Stimulated activated CD8-positive, alpha-beta memory T cell treated with anti-CD3 and anti-CD28 coated beads, Interleukin-7, amount 100 ng/mL, for 24 hours (primary cell): ENCODE measurements around the gene KCNG2.
"Not testable (repeated sequence)": the region's sequence is repeated elsewhere in the genome, so short reads cannot be mapped to it uniquely, and the experiment has no call there.

Experiments
- DNase-seq: peaks from one replicate; pipeline ENCODE4 v3.0.0-alpha.2; 2020; ENCODE audit warnings: low read depth

The KCNG2 gene, protein sequence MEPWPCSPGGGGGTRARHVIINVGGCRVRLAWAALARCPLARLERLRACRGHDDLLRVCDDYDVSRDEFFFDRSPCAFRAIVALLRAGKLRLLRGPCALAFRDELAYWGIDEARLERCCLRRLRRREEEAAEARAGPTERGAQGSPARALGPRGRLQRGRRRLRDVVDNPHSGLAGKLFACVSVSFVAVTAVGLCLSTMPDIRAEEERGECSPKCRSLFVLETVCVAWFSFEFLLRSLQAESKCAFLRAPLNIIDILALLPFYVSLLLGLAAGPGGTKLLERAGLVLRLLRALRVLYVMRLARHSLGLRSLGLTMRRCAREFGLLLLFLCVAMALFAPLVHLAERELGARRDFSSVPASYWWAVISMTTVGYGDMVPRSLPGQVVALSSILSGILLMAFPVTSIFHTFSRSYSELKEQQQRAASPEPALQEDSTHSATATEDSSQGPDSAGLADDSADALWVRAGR

GRCh38 chr18:79797518-79798345, at the start of gene KCNG2:
Gene KCNG2, plus strand, starts transcription at chr18:79797938. Its CDS starts 65,730 bp downstream, at chr18:79863668.
- no peak for DNase-seq

DNA sequence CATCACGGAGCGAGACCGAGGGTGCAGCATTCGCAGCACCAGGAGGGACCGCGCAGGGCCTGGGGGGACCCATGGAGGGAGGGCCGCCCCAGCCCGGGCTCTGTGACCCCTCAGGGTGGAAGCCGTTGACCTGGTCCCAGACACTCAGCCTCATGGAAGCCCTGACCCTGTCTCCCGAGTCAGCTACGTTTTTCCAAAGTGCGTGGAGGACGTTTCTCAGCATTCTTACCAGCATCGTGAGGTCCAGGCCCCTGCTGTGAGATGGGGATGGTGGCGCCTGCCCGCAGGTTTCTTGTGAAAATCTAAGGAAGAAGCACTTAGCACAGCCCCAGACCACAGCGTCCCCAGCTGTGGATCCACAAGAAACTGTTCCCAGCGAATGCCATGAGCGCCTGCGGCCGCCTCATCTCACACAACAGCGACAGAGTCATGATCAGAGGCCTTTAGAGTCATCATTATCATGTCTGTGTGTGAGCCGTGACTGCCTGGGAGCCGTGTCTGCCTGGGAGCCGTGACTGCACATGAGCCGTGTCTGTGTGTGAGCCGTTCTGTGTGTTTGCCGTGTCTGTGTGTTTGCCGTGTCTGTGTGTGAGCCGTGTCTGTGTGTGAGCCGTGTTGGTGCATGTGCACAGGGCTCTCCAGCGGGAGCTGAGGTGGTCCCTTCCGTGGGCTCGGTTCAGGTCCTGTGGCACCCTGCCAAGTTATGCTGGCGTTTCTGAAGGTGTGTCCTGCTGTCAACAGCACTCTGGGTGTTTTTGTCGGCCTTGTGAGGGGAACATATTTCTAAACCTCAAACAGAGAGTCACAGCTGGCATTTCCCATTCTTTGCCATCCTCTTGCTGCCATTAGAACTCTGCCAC, 49.2 kb upstream of the KCNG2 start:
- no peak for DNase-seq

DNA sequence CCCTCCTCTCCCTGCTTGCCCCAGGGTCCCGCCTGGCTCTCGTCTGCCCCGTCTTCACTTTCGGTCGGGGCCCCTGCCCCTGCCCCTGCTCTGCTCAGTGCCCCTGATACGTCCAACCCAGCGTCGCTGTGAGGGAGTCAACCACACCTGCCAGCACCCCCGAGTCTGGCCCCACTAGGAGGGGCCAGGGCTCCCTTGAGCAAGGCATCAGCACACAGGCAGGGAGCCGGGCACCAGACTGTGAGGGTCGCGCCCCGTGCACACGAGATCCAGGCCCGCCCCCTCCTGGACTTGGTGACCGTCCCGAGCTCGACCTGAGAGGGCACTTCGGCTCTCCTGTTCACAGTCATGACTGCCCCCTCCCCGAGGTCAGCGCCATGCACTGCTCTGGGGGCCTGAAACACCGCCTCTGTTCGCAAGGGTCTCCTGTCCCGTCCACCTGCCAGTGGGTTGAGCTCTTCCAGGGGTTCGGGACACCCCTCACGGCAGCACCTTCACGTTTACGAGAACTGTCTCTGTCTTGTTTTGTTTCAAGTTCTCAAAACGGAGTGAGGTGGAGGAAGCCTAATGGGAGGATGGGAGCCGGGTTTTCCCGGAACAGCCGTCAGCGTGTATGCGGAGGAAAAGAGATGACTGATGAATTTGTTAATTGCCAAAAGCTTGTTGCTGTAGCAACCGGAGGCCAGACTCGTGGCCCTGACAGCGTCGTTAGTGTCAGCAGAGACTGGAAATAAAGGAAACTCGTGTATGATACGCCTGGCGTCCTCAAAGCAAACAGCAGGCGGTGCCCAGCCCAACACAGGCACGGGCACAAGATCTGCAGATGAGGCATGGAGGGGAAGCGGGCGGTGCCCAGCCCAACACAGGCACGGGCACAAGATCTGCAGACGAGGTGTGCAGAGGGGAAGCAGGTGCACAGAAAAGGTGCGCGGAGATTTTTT, 48.2 kb upstream of the KCNG2 start:
- no peak for DNase-seq

DNA sequence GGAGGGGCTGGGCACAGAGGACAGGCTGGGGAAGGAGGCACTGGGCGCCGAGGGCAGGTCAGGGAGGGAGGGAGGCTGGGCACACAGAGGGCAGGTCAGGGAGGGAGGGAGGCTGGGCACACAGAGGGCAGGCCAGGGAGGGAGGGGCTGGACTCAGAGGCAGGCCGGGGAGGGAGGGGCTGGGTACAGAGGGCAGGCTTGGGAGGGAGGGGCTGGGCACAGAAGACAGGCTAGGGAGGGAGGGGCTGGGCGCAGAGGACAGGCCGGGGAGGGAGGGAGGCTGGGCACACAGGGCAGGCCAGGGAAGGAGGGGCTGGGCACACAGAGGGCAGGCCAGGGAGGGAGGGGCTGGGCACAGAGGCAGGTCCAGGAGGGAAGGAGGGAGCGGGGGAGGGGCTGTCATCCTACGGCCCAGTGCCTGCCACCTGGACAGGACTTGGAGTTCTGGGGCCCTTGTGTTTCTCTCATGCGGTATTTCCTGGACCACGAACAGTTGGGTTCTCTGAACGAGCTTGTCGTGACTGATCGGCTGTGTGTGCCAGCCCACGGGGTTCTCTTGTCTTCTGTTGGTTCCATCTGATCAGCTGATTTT, 46.7 kb upstream of the KCNG2 start:
- no peak for DNase-seq

- DNase-seq, result not testable (repeated sequence)
Observed at GRCh38 chr18:79751918-79752578, 45.7 kb upstream of the KCNG2 start.

GRCh38 chr18:79752946-79753345, 44.8 kb upstream of the KCNG2 start:
- not testable (repeated sequence) for DNase-seq

- no peak for DNase-seq
Observed at GRCh38 chr18:79753391-79753851, 44.3 kb upstream of the KCNG2 start.

- DNase-seq, result no peak
Observed at GRCh38 chr18:79754022-79754761, 43.5 kb upstream of the KCNG2 start.

- DNase-seq, result no peak
Observed at GRCh38 chr18:79754831-79755351, 42.8 kb upstream of the KCNG2 start.

GRCh38 chr18:79755496-79756142, 42.1 kb upstream of the KCNG2 start:
- no peak for DNase-seq

DNA sequence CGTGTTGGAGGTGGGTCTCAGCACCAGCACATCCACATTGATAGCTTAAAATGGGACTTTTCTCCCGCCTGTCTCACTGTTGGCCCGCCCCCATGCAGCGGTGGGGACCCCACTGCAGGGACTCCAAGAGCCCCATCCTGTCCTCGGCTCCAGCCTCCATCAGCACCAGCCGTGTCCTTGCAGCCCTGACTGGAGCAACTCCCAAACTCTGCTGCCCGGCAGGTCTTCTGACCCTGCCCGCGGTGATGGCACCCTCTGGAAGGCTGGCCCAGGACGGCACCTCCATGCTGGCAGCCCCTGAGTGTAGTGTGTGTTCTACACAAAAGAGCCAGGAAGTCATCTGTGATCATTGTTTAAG, 41.6 kb upstream of the KCNG2 start:
- DNase-seq, result no peak

GRCh38 chr18:79756826-79757225, 40.9 kb upstream of the KCNG2 start:
- no peak for DNase-seq

GRCh38 chr18:79760348-79760747, 37.4 kb upstream of the KCNG2 start:
- no peak for DNase-seq

DNA sequence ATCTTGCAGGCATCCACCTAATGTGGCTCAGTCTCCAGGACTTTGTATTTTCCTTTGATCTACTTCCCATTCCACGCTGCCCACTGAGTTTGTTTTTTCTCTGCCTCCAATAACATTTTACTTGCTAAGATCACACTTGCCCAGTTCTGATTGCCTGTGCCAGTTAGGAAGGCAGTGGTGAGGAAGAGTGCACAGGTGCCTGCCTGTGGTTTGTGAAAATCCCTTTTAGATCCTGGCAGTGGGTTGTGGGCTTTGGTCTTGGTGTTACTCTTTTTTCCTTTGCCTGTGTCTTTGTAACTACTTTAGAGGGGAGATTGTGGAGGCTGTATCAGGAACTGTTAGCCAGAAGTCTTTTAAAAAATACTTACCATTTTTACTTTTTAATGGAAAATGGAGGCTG, 36.9 kb upstream of the KCNG2 start:
- no peak for DNase-seq

GRCh38 chr18:79763407-79763806, 34.3 kb upstream of the KCNG2 start:
- no peak for DNase-seq

DNA sequence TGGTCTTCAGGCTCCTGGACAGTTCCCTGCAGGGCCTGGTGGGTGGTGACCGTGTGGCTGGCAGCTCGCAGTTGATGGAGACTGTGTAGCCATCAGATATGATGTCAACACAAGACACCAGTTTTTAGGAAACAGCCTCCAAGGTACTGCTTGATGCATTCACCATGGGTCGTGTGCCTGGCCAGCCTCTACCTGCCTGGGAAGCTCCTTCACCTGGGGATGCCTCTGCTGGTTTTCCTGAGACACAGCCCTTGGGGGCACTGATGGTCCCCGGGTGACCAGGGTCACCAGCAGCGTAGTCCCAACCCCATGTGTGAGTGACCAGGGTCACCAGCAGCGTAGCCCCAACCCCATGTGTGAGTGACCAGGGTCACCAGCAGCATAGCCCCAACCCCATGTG, 33.6 kb upstream of the KCNG2 start:
- DNase-seq, result no peak

- no peak for DNase-seq
Observed at GRCh38 chr18:79765491-79766245, 32.1 kb upstream of the KCNG2 start.

GRCh38 chr18:79766308-79766707, 31.4 kb upstream of the KCNG2 start:
- no peak for DNase-seq
